DMS153 treated with DMSO at 0.1 percent for 48 hours (cell line): ENCODE results near the gene MTFR2.

Experiments
- DNase-seq: peaks from one replicate; lab custom pipeline; 2025; ENCODE audit not compliant: unreplicated experiment; lab: John Stamatoyannopoulos, UW

Gene MTFR2

GRCh38 chr6:136189104-136189503 lies 61.0 kb downstream of the MTFR2 start:
- DNase-seq = no peak

- no peak for DNase-seq
Measured at GRCh38 chr6:136188486-136188885, 61.6 kb downstream of the MTFR2 start.

GRCh38 chr6:136186363-136186762 lies 63.7 kb downstream of the MTFR2 start:
- DNase-seq = no peak

- DNase-seq = no peak
Measured at GRCh38 chr6:136184738-136185137, 65.4 kb downstream of the MTFR2 start.

GRCh38 chr6:136181861-136182260 lies 68.2 kb downstream of the MTFR2 start:
- peak; percentile 27 for DNase-seq

GRCh38 chr6:136181512-136181833 lies 68.6 kb downstream of the MTFR2 start:
- DNase-seq = no peak
